Neural cell (in vitro differentiated cells): Measurements from ENCODE around the gene EMC6. TPM values are rescaled to one million over a fixed set of nuclear protein-coding genes. Genes with fewer than 3 reads are reported as not detected.

ENCODE experiments used
- H2AFZ ChIP-seq: fragments of 200-600, 300-800 bp; sonication (generic), shearing (Covaris generic); 2 replicates; pipeline ENCODE4 v1.6.0; 2014; ENCODE audit warnings: low read depth, mild to moderate bottlenecking, antibody characterized with exemption, low read length, moderate library complexity
- H3F3A ChIP-seq: fragments of 200-600 bp; shearing (Covaris generic); 2 replicates; pipeline ENCODE4 v1.6.1; 2016; ENCODE audit warnings: mild to moderate bottlenecking, moderate library complexity, mixed read lengths, antibody characterized with exemption, low read length; ENCODE audit not compliant: insufficient read depth, poor library complexity, severe bottlenecking
- H3K27ac ChIP-seq: fragments of 200-600, 300-800 bp; sonication (generic), shearing (Covaris generic); 2 replicates; pipeline ENCODE4 v1.5.1; 2014; ENCODE audit warnings: mild to moderate bottlenecking, low read length, moderate library complexity
- H3K27me3 ChIP-seq: fragments of 300-800, 200-600 bp; sonication (generic), shearing (Covaris generic); 2 replicates; pipeline ENCODE4 v1.6.0; 2014; ENCODE audit warnings: mild to moderate bottlenecking, low read depth, low read length, moderate library complexity; ENCODE audit not compliant: insufficient read depth
- H3K36me3 ChIP-seq: fragments of 300-800, 200-600 bp; sonication (generic), shearing (Covaris generic); 2 replicates; pipeline ENCODE4 v1.5.1; 2014; ENCODE audit warnings: mild to moderate bottlenecking, antibody characterized with exemption, low read length, moderate library complexity; ENCODE audit not compliant: insufficient read depth
- H3K4me2 ChIP-seq: fragments of 300-800, 200-600 bp; sonication (generic), shearing (Covaris generic); 2 replicates; pipeline ENCODE4 v1.6.0; 2014; ENCODE audit warnings: mild to moderate bottlenecking, low read length
- H3K4me3 ChIP-seq: fragments of 300-800, 200-600 bp; sonication (generic), shearing (Covaris generic); 2 replicates; pipeline ENCODE4 v1.5.1; 2014; ENCODE audit warnings: mild to moderate bottlenecking, low read length, moderate library complexity
- H3K79me2 ChIP-seq: fragments of 200-600 bp; shearing (Covaris generic); replicated peaks from 2 replicates; pipeline ENCODE4 v1.6.0; 2014; ENCODE audit warnings: mild to moderate bottlenecking, low read length, moderate library complexity; ENCODE audit not compliant: insufficient read depth
- H3K9ac ChIP-seq: fragments of 300-800, 200-600 bp; sonication (generic), shearing (Covaris generic); 2 replicates; pipeline ENCODE4 v1.6.1; 2016; ENCODE audit warnings: mild to moderate bottlenecking, low read length, mixed read lengths
- H3K9me2 ChIP-seq: fragments of 200-600 bp; shearing (Covaris generic); 2 replicates; pipeline ENCODE4 v1.6.1; 2016; ENCODE audit warnings: mild to moderate bottlenecking, low read length, mixed read lengths; ENCODE audit not compliant: insufficient read depth
- H3K9me3 ChIP-seq: fragments of 200-600, 300-800 bp; sonication (generic), shearing (Covaris generic); 2 replicates; pipeline ENCODE4 v1.6.1; 2016; ENCODE audit warnings: mild to moderate bottlenecking, mixed run types, low read length, moderate library complexity, mixed read lengths
- H4K20me1 ChIP-seq: fragments of 200-600 bp; shearing (Covaris generic); 2 replicates; pipeline ENCODE4 v1.6.1; 2016; ENCODE audit warnings: mild to moderate bottlenecking, mixed run types; ENCODE audit not compliant: insufficient read depth
- CTCF ChIP-seq: fragments of 450-650 bp; IDR thresholded peaks from 2 replicates; pipeline ENCODE4 v1.5.1; 2014; ENCODE audit warnings: antibody characterized with exemption, mild to moderate bottlenecking, moderate library complexity; ENCODE audit not compliant: poor library complexity, severe bottlenecking
- EP300 ChIP-seq: fragments of 450-650 bp; conservative IDR thresholded peaks from 2 replicates; pipeline ENCODE4 v1.6.1; 2014; ENCODE audit warnings: antibody characterized with exemption, mild to moderate bottlenecking, moderate library complexity; ENCODE audit not compliant: poor library complexity, severe bottlenecking
- EZH2 ChIP-seq: fragments of 200-600, 300-800 bp; shearing (Covaris generic), sonication (generic); IDR thresholded peaks from 2 replicates; pipeline ENCODE4 v1.6.1; 2014; ENCODE audit warnings: antibody characterized with exemption, low read length, borderline replicate concordance, mild to moderate bottlenecking; ENCODE audit not compliant: insufficient read depth, poor library complexity, severe bottlenecking
- MXI1 ChIP-seq: fragments of 450-650 bp; conservative IDR thresholded peaks from 2 replicates; pipeline ENCODE4 v1.6.1; 2014; ENCODE audit warnings: antibody characterized with exemption, mild to moderate bottlenecking; ENCODE audit not compliant: poor library complexity, severe bottlenecking
- POLR2AphosphoS5 ChIP-seq: IDR thresholded peaks from 2 replicates; pipeline ENCODE4 v1.6.1; 2012
- RAD21 ChIP-seq: fragments of 450-650 bp; conservative IDR thresholded peaks from 2 replicates; pipeline ENCODE4 v1.6.1; 2014; ENCODE audit warnings: antibody characterized with exemption, mild to moderate bottlenecking, moderate library complexity
- REST ChIP-seq: IDR thresholded peaks from 2 replicates; pipeline ENCODE4 v1.6.1; 2012; ENCODE audit warnings: borderline replicate concordance
- SMC3 ChIP-seq: fragments of 450-650 bp; conservative IDR thresholded peaks from 2 replicates; pipeline ENCODE4 v1.6.1; 2014; ENCODE audit warnings: antibody characterized with exemption, mild to moderate bottlenecking, moderate library complexity; ENCODE audit not compliant: poor library complexity
- TAF1 ChIP-seq: IDR thresholded peaks from 2 replicates; pipeline ENCODE4 v1.6.1; 2012; ENCODE audit warnings: low read depth
- polyA plus RNA-seq: library from polyadenylated mRNA; depleted of rRNA; stranded (reverse); fragments of >200 nt; gene quantifications from 2 replicates; pipeline ENCODE4 v1.2.3, GENCODE V29; 2014

EMC6 gene
- polyA plus RNA-seq, 1 donor from 2014 or later, result 61.7 TPM

DNA sequence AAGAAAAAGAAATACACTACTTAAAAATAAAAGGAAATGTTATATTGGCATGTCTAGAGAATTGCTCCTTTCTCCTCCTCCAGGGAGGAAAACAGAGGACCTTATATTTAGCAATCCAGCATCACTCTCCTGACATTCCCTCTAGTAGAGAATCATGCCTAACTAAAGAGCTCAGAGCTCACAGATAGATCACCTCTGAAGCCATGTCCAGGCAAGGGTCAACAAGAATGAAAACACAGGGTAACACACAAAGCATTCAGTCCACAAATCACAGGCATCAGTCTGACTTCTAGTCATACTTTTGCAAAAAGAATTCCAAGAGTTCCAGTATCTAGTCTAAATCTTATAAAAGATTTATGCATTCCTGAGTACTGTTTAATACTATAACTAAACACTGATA is 50.7 kb downstream of the EMC6 start:
- H3K36me3 ChIP-seq, result peaks cover 4% of the 10 kb centered on the region
- H3K79me2 ChIP-seq, result peaks cover 10% of the 10 kb centered on the region
- H3K9ac ChIP-seq, result no peak overlapping the region
- no peak overlapping the region for H3K27ac ChIP-seq
- no peaks in the 10 kb centered on the region for H4K20me1 ChIP-seq
- H3F3A ChIP-seq, result peaks cover 5% of the 10 kb centered on the region
- no peaks in the 10 kb centered on the region for H3K9me2 ChIP-seq
- TF ChIP-seq RAD21 (no peak), CTCF (no peak), EP300 (no peak), EZH2 (no peak), REST (no peak), POLR2AphosphoS5 (no peak), SMC3 (no peak), MXI1 (no peak), TAF1 (no peak)
- H3K4me2 ChIP-seq, result no peak overlapping the region
- no peak overlapping the region for H3K4me3 ChIP-seq
- no peak overlapping the region for H2AFZ ChIP-seq
- no peaks in the 10 kb centered on the region for H3K27me3 ChIP-seq
- no peaks in the 10 kb centered on the region for H3K9me3 ChIP-seq

Other genes starting within 250 kb of the EMC6 start
- gene OR1E2, start 235.0 kb upstream of the EMC6 start, polyA plus RNA-seq, result not detected in 2 replicates
- not detected in 2 replicates for gene SPATA22, start 197.0 kb upstream of the EMC6 start, polyA plus RNA-seq
- gene ASPA, start 192.8 kb upstream of the EMC6 start, polyA plus RNA-seq, result 0.24 TPM in 1 of 2 replicates, not detected in the other
- 0.19 TPM in 1 of 2 replicates, not detected in the other for gene TRPV3, start 111.0 kb upstream of the EMC6 start, polyA plus RNA-seq
- gene TRPV1, start 59.4 kb upstream of the EMC6 start, polyA plus RNA-seq, result 11.8 and 13.0 TPM in 2 replicates
- gene SHPK, start 32.6 kb upstream of the EMC6 start, polyA plus RNA-seq, result 14.3 and 15.6 TPM in 2 replicates
- gene CTNS, start 32.1 kb upstream of the EMC6 start, polyA plus RNA-seq, result 8.8 and 14.2 TPM in 2 replicates
- gene TAX1BP3, start 234 bp upstream of the EMC6 start, polyA plus RNA-seq, result 79.2 and 82.8 TPM in 2 replicates
- gene P2RX5, start 27.3 kb downstream of the EMC6 start, polyA plus RNA-seq, result 7.0 and 9.0 TPM in 2 replicates
- 0.22 and 0.32 TPM in 2 replicates for gene HASPIN, start 55.1 kb downstream of the EMC6 start, polyA plus RNA-seq
- 143 and 169 TPM in 2 replicates for gene ITGAE, start 132.4 kb downstream of the EMC6 start, polyA plus RNA-seq
- gene NCBP3, start 177.4 kb downstream of the EMC6 start, polyA plus RNA-seq, result 47.0 and 132 TPM in 2 replicates
- 8.9 and 9.7 TPM in 2 replicates for gene CAMKK1, start 224.2 kb downstream of the EMC6 start, polyA plus RNA-seq
- gene P2RX1, start 247.7 kb downstream of the EMC6 start, polyA plus RNA-seq, result not detected in 2 replicates